ENCODE results near the gene HEXIM1.

GRCh38 chr17:45168991-45169752 lies 20.9 kb downstream of the HEXIM1 start:
- TF ChIP-seq NFIC (IDR thresholded peaks at IDR 0.05) (no peak), TCF12 (IDR thresholded peaks at IDR 0.05; ENCODE audit: low read depth) (no peak), TAF1 (IDR thresholded peaks at IDR 0.05; ENCODE audit: low read depth) (no peak), EP300 (IDR thresholded peaks at IDR 0.05; ENCODE audit: borderline replicate concordance) (no peak), REST (IDR thresholded peaks at IDR 0.05; ENCODE audit: low read depth) (no peak), YY1 (IDR thresholded peaks at IDR 0.05; ENCODE audit: low read depth) (no peak), CREB1 (IDR thresholded peaks at IDR 0.05; ENCODE audit: low read depth) (no peak), ZBTB7A (IDR thresholded peaks at IDR 0.05; ENCODE audit: low read depth) (no peak), RAD21 (IDR thresholded peaks at IDR 0.05; ENCODE audit: low read depth) (no peak), TEAD4 (IDR thresholded peaks at IDR 0.05) (no peak), FOXM1 (IDR thresholded peaks at IDR 0.05; ENCODE audit: borderline replicate concordance, low read depth) (no peak)

Measured in Ishikawa (cell line).